Neural progenitor cell (in vitro differentiated cells): Measurements from ENCODE around the gene KAZN.

Experiments
- CTCF ChIP-seq: fragments of 200-600 bp; sonication (generic); IDR thresholded peaks from 2 replicates; pipeline ENCODE4 v1.5.1; 2017; ENCODE audit warnings: antibody characterized with exemption, mild to moderate bottlenecking
- EZH2phosphoT487 ChIP-seq: fragments of 200-600 bp; sonication (generic); IDR thresholded peaks from 2 replicates; pipeline ENCODE4 v1.6.1; 2017; ENCODE audit warnings: antibody characterized with exemption

- TF ChIP-seq CTCF (no peak), EZH2phosphoT487 (no peak)
These were observed 142.6 kb downstream of the KAZN start for GRCh38 chr1:14741082-14741481.
